ENCODE measurements around the gene KRTAP10-2.

DNA sequence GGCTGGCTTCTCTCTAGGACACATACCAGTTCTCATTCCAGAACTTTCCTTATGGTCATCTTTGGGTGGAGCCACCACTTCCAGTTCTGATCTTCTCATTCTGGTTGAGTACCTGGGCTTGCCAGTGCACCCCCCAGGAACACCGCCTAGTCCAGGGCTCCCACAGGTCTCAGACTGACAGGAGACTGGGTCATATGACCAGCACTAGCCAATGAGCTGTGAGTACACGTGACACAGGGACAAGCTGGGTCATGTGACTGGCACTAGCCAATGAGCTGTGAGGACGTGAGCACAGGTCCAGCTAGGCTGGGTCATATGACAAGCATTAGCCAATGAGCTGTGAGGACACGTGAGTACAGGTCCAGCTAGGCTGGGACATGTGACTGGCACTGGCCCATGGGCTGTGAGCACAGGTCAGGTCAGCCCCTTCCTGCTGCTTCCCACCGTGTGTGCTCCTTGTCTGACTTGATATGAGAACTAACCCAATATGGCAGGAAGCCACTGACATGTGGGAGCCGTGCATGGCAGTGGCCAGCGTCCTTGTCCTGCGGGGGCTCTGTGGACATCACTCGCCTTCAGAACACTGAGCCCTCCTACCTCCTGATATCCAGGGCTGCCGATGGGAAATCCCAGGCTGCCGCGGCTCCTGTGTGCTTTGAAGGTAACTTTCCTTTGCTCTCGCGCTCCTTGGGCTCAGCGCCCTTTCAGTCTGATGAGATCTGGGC is 34.0 kb downstream of the KRTAP10-2 start:
- peak; percentile 99 for TF ChIP-seq USF1 (IDR thresholded peaks at IDR 0.05)
- no peak for TF ChIP-seq FOXM1 (IDR thresholded peaks at IDR 0.05; ENCODE audit: borderline replicate concordance, low read depth)
- TF ChIP-seq TCF12 (IDR thresholded peaks at IDR 0.05; ENCODE audit: low read depth), result no peak
- peak; percentile 70 for TF ChIP-seq MAX (IDR thresholded peaks at IDR 0.05)
- TF ChIP-seq EP300 (IDR thresholded peaks at IDR 0.05; ENCODE audit: borderline replicate concordance), result no peak
- no peak for TF ChIP-seq TEAD4 (IDR thresholded peaks at IDR 0.05)
- no peak for TF ChIP-seq RAD21 (IDR thresholded peaks at IDR 0.05; ENCODE audit: low read depth)
- no peak for TF ChIP-seq ZBTB7A (IDR thresholded peaks at IDR 0.05; ENCODE audit: low read depth)
- no peak for TF ChIP-seq CREB1 (IDR thresholded peaks at IDR 0.05; ENCODE audit: low read depth)
- no peak for TF ChIP-seq EGR1 (IDR thresholded peaks at IDR 0.05)
- peak; percentile 71; the same call in 1 of the 2 replicates for TF ChIP-seq YY1 (IDR thresholded peaks at IDR 0.05; ENCODE audit: low read depth)

All from Ishikawa (cell line).